ENCODE results near the gene ABCD1. TPM values are rescaled to one million over a fixed set of nuclear protein-coding genes. Genes with fewer than 3 reads are reported as not detected.
"Not testable (repeated sequence)": the region's sequence is repeated elsewhere in the genome, so short reads cannot be mapped to it uniquely, and the experiment has no call there.

ABCD1 gene
- total RNA-seq, 6 experiments from 2014 or later = 8.0 to 20.8 (median 10.9) TPM

DNA sequence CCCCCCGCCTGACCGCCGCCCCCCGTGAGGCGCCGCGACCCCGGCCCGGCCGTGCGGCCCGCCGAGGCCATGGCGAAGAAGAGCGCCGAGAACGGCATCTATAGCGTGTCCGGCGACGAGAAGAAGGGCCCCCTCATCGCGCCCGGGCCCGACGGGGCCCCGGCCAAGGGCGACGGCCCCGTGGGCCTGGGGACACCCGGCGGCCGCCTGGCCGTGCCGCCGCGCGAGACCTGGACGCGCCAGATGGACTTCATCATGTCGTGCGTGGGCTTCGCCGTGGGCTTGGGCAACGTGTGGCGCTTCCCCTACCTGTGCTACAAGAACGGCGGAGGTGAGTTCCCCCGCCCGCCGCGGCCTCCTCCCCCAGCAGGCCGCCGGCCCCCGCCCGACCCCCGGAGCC is 36.1 kb upstream of the ABCD1 start:
- no peaks in the 10 kb centered on the region for H3K36me3 ChIP-seq
- WGBS (ENCODE audit: insufficient coverage, low coverage, low lambda C conversion rate, missing lambda C conversion rate) = 42% methylated on average over 10 of the region's 57 CpGs
- H3K27me3 ChIP-seq = no peaks in the 10 kb centered on the region
- no peak overlapping the region for H3K27ac ChIP-seq
- no peak for DNase-seq
- H3K4me3 ChIP-seq = no peak overlapping the region
- ATAC-seq = no peak
- H3K4me1 ChIP-seq = no peaks in the 10 kb centered on the region
- TF ChIP-seq, protein P1, sequence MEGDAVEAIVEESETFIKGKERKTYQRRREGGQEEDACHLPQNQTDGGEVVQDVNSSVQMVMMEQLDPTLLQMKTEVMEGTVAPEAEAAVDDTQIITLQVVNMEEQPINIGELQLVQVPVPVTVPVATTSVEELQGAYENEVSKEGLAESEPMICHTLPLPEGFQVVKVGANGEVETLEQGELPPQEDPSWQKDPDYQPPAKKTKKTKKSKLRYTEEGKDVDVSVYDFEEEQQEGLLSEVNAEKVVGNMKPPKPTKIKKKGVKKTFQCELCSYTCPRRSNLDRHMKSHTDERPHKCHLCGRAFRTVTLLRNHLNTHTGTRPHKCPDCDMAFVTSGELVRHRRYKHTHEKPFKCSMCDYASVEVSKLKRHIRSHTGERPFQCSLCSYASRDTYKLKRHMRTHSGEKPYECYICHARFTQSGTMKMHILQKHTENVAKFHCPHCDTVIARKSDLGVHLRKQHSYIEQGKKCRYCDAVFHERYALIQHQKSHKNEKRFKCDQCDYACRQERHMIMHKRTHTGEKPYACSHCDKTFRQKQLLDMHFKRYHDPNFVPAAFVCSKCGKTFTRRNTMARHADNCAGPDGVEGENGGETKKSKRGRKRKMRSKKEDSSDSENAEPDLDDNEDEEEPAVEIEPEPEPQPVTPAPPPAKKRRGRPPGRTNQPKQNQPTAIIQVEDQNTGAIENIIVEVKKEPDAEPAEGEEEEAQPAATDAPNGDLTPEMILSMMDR (IDR thresholded peaks at IDR 0.05) = no peak
- no peak for TF ChIP-seq POLR2A (IDR thresholded peaks at IDR 0.05)
- no peaks in the 10 kb centered on the region for H3K9me3 ChIP-seq
- intact Hi-C loops (cut with DNase I) = no loop called here

DNA sequence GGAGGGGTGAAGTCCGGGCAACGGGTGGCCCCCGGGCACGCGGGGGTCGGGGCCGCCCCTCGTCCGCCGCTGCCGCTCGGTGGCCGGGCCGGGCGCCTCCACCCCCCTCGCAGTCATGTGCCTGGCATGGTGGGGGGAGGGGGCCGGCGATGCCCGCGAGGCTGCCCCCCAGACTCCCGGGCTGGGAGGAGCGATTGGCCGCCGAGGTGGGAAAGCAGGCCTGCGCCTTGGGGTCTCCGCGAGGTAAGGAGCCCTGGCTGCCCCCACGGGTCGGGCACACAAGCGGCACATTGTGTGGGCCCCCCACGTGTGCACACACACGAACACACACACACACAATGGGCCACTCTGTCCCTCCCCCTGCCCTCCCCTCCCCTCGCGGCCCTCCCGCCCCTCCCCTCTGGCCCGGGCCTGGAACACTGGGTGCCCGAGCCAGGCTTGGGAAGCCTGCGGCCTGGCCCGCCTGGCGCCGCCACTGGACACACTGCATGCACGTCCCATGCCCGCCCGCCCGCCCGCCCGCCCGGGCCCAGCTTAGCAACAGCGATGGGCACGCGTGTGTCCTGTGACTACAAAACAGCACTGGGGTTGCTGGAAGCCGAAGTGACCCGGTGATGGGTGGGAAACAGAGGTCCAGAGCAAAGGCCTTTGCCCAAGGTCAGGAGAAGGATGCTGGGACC is 35.6 kb upstream of the ABCD1 start:
- TF ChIP-seq, protein P1 (IDR thresholded peaks at IDR 0.05) = no peak
- WGBS (ENCODE audit: insufficient coverage, low coverage, low lambda C conversion rate, missing lambda C conversion rate) = 31% methylated on average over 5 of the region's 53 CpGs
- Histone ChIP-seq H3K36me3 (no peaks in the 10 kb centered on the region), H3K4me1 (no peaks in the 10 kb centered on the region), H3K9me3 (no peaks in the 10 kb centered on the region), H3K4me3 (no peak overlapping the region), H3K27ac (no peak overlapping the region), H3K27me3 (no peaks in the 10 kb centered on the region)
- DNase-seq = peak in 1 of 3 donors; percentile 54
- intact Hi-C loops (cut with DNase I) = no loop called here
- ATAC-seq = no peak

DNA sequence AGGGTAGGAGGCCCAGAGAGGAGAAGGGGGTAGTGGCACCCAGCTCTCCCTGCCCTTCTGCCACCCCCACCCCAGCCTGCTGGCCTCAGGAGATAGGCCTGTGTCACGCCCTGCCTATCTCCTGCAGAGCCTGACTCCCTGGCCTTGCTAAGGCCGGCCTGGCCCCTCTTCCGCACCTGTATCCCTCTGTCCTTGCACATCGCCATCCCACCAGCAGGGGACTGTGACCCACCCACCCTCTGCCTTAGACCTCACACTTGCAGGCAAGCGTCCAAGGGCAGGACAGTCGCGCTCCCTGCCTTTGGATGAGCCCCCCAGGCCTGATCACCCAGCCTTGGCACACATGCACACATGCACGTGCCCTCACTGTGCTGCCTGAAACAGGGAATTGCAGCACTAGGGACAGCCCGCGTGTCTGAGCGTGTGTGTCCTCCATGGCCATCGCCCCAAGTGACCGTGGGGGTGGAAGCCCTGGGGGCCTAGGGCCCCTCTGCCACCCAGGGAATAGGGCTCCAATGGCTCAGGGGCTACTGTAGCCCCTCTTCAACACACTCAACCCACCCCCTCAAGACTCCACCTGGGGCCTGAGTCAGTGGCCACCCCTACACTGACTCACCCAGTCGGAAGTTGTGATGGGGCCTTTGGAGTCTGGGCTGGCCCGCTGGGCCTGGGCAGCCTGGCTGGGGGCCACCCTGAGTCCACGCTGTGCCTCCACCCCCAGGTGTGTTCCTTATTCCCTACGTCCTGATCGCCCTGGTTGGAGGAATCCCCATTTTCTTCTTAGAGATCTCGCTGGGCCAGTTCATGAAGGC is 34.8 kb upstream of the ABCD1 start:
- no peaks in the 10 kb centered on the region for H3K27me3 ChIP-seq
- no peak overlapping the region for H3K4me3 ChIP-seq
- no peak overlapping the region for H3K27ac ChIP-seq
- 70% methylated on average over 2 of the region's 19 CpGs for WGBS (ENCODE audit: insufficient coverage, low coverage, low lambda C conversion rate, missing lambda C conversion rate)
- no peaks in the 10 kb centered on the region for H3K4me1 ChIP-seq
- DNase-seq (peak in 2 of 3 donors; percentile 15 to 48), ATAC-seq (no peak)
- no peaks in the 10 kb centered on the region for H3K9me3 ChIP-seq
- no peaks in the 10 kb centered on the region for H3K36me3 ChIP-seq
- TF ChIP-seq, protein P1 (IDR thresholded peaks at IDR 0.05) = no peak
- TF ChIP-seq POLR2A (IDR thresholded peaks at IDR 0.05) = no peak
- intact Hi-C loops (cut with DNase I) = no loop called here

DNA sequence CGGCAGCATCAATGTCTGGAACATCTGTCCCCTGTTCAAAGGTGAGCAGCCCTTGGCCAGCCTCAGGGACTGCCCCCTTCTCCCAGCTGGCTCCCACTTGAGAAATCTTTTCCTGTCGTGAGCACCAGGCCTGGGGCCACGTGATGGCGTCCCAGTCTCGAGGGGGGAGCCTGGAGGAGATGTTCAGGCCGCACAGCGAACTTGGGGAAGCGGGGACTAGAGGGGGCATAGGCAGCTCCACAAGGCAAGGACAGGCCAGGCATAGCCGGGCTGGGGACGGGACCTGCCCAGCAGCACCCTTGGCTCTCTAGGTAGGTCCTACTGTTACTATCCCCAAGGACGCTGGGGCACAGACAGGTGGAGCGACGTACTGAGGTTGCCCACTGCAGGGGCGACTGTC is 34.2 kb upstream of the ABCD1 start:
- 55% methylated on average over 2 of the region's 14 CpGs for WGBS (ENCODE audit: insufficient coverage, low coverage, low lambda C conversion rate, missing lambda C conversion rate)
- Histone ChIP-seq H3K36me3 (no peaks in the 10 kb centered on the region), H3K27ac (no peak overlapping the region), H3K4me3 (no peak overlapping the region), H3K9me3 (no peaks in the 10 kb centered on the region), H3K27me3 (no peaks in the 10 kb centered on the region), H3K4me1 (no peaks in the 10 kb centered on the region)
- TF ChIP-seq, protein P1 (IDR thresholded peaks at IDR 0.05) = no peak
- no peak for TF ChIP-seq POLR2A (IDR thresholded peaks at IDR 0.05)
- no peak for DNase-seq
- intact Hi-C loops (cut with DNase I) = no loop called here
- no peak for ATAC-seq

DNA sequence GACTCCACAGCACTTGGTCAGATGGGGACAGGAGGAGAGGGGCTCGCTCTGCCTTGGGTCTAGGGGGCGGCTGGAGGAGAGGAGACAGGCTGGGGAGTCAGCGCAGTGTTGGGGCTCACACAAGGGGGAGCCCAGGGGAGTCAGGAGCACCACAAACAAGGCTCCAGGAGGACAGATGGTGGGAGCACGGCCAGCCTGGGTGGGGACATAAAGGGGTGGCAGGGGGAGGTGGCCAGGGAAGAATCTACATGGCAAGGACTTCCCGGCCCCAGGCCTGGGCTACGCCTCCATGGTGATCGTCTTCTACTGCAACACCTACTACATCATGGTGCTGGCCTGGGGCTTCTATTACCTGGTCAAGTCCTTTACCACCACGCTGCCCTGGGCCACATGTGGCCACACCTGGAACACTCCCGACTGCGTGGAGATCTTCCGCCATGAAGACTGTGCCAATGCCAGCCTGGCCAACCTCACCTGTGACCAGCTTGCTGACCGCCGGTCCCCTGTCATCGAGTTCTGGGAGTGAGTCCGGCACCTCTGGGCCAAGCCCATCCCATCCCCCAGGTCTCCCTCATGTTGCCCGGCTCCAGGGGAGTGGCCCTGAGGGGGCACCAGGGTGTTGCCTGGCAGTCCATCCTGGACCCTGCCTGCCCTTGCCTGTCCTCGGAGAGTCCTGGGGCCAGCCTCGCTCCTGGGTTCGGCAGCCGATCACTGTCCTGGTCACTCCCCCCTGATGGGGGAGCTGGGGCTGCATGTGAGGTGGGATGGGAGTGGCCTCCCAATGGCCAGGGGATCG is 33.4 kb upstream of the ABCD1 start:
- intact Hi-C loops (cut with DNase I); H3K4me3 ChIP-seq; DNase-seq; H3K27me3 ChIP-seq; H3K27ac ChIP-seq; ATAC-seq; H3K9me3 ChIP-seq; H3K36me3 ChIP-seq; H3K4me1 ChIP-seq: not testable (repeated sequence)
- 84% methylated on average over 8 of the region's 21 CpGs for WGBS (ENCODE audit: insufficient coverage, low coverage, low lambda C conversion rate, missing lambda C conversion rate)
